ENCODE data around the gene INTS1.

INTS1 gene

DNA sequence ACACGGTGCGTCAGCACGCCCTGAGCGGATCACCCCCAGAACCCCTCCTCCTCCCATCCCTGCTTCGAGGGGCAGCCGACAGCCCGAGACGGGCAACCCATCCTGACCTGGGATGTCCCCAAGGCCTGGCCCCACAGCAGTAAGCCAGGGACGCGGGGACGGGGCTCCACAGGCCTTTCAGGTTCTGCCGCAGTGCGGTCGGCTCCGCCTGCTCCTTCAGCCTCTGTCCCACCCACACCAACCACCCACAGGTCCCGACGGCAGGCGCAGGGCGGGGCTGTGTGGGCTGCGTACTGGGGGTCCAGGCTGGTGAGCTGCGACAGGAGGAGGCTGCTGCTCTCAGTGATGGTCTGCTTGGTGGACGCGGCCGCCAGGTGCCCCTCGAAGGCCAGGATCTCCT lies 16.7 kb downstream of the INTS1 start:
- no peak for DNase-seq

DNA sequence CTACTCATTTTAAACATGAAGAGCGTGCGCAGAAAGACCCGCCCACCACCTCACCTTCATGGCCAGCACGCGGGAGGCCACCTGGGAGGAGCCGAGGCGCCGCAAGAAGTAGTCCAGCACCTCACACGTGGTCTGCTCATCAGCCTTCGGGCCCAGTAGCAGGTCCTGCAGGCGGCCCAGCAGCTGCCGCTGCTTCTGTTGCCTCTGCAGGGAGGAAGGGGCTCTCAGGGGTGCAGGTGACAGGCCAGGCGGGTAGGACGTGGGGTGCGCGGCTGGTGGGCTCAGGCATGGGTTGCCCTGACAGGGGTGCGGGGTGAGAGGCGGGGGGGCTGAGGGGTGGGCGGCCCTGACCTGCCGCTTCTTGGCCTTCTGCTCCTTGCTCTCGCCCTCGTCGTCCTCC lies 17.6 kb downstream of the INTS1 start:
- no peak for DNase-seq

DNA sequence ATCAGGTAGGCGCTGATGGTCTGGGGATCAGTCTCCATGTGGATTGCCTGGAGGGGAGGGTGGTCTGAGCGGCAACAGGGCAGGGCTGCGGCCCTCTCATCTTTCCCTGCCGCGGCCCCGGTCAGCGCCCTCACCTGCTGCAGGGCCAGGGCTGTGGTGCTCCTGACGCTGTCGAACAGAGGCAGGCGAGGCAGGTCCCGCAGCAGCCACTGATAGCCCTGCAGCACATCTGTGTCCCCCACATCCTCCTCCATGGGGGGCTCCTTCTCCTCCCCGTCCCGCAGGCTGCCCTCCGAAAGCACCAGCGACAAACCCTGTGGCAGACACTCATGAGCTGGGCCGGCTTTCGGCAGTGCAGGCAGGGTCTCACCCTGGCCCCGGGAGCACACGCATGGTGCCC lies 19.0 kb downstream of the INTS1 start:
- no peak for DNase-seq

- DNase-seq = no peak
Measured at GRCh38 chr7:1484569-1484968, 19.6 kb downstream of the INTS1 start.

GRCh38 chr7:1483536-1484505 lies 20.4 kb downstream of the INTS1 start:
- DNase-seq = no peak

GRCh38 chr7:1483079-1483478 lies 21.1 kb downstream of the INTS1 start:
- no peak for DNase-seq

GRCh38 chr7:1481300-1481699 lies 22.9 kb downstream of the INTS1 start:
- DNase-seq = no peak

DNA sequence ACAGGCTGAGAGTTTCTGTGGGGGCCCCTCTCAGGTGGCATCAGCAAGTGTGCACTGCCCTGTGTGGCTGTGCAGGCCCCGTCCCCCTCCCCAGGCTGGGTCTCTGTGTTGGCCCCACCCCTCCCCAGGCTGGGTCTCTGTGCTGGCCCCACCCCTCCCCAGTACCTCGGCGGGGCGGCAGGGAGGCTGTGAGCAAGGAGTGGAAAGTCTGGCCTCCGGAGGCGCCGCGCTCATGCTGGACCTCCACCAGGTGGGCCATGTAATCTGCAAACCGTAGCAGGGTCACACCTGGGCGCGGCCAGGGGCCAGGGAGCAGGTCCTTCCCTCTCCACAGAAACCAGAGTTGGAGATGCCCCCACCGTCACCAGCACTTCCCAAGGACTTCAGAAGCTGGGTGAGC lies 23.5 kb downstream of the INTS1 start:
- no peak for DNase-seq

DNA sequence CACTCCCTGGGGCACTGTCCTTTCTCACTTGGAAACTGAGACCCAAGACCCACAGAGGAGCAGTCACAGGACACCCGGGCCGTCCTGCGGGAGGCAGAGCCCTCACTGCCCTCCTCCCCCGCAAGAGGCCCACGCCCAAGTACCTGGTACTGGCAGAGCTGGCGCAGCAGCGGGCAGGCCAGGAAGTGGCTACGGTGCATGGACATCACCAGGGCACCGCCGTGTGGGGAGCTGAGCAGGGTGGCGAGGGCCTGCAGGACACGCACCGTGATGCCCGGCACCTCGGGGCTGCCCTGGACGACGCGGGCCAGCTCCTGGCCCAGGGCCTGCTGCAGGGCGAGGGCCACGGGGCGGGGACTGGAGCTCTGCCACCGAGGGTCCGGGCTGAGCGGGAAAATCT lies 24.9 kb downstream of the INTS1 start:
- no peak for DNase-seq

DNA sequence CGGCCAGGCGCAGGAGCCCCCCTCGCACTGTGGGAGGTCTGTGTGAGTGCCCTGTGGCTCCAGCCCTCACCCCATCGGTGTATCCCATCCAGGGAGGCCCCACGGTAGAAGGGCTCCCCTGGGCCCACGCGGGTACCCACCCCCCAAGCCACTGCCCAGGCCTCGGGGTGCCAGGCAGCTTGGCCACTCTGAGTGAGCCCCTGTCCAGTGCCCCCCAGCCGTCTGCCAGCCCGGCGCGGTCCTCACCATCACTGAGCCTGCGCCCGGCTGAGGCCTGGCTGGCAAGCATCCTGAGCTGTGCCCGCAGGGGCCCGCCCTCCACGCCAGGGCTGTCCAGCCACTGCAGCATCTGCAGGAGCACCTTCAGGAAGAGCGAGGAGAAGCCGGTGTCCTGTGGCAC lies 25.7 kb downstream of the INTS1 start:
- DNase-seq = no peak

DNA sequence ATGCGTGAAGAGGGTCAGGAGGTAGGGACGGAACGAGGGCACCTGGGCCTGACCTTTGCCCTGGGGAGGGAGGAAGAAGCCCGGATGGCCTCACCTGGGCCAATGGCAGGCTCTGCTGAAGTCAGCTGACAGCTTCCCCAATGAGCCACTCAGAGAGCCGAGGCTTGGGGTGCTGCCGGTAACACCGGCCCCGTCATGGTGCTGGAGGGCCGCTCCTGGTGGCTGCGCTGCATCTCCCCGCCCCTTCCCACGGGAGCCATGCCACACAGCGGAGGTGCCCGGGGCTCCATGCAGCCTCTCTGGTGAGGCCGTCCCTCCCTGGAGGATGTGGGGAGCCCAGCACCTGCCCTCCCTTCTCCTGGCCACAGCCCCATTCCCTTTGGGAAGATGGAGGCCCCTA lies 27.3 kb downstream of the INTS1 start:
- DNase-seq = no peak

GRCh38 chr7:1475991-1476390 lies 28.2 kb downstream of the INTS1 start:
- DNase-seq = no peak

DNA sequence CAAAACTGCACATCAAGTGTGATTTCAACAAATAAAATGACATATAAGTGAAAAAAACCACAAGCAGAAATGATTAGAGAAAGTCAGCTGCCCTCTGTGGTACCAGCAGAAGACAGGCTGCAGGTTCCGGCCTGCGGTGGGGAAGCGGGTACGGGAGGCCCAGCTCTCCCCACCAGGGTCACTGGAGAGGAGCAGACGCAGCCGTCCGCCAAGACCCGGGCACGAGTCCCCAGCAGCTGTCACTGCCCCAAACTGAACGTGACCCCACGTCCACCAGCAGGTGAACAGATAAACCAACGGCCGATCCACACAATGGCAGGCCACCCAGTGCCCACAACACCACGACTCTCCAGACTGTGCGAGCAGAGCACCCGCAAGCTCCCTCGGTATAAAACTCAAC lies 28.8 kb downstream of the INTS1 start:
- DNase-seq = no peak

DNA sequence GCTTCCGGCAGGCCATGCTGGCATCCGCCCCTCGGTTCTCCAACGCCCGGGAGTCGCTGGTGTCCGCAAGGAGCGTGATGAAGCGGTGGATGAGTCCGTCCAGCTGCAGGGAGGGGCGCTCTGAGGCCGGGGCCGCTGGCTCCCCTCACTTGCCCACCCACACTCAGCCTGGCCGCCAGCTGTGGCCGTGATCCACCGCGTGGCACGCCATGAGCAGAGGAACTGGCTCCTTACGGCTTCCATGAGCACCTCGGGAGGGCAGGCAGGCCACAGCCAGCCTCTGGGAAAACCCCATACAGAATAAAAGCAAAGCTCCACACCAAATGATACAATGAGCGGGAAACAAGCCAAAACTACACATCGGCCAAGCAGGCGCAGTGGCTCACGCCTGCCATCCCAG lies 29.5 kb downstream of the INTS1 start:
- DNase-seq = no peak

DNA sequence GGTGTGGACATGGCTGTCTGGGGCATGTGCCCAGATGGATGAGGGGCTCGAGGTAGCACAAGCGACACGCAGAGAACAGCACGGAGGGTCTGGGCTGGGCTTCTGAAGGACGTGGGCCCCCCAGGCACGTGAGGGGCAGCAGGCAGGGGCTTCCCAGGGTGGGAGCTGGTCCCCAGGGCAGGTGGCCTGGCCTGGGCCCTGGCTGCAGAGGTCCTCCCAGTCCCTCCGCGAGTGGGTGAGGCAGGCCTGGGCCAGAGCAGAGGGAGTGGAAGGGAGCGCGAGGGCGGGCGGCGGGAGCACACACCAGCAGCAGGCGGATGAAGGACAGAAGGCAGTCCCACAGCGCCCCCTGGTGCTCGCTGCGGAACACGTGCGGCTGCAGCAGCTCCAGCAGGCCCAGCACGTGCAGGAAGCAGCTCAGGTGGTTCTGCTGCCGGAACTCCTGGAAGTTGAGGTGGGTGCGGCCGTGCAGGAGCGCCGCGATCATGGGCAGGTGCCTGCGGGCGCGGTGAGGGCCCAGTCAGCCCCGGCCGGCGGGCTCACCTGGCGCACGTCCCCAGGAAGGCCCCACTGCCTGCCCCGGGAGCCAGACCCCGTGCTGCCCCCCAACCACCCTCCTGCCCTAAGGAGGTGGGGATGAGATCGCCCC lies 30.2 kb downstream of the INTS1 start:
- peak; percentile 94 for DNase-seq

DNA sequence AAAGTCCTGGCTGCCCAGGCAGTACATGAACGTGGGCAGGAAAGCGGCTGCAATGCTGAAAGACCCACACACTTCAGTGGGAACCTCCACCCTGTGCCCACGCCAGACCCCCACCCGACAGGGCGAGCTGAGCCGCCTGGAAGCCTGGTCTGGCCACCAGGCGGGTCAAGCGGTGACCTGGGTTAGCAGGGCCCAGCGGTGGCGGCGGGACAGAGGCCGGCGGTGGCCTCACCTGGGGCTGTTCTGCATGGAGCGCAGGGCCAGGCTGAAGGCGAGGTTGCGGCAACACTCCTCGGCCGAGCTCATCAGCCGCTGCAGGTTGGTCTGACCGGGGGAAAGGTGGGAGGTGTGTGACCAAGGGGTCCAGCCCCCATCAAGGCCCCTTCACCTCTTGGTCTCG lies 33.3 kb downstream of the INTS1 start:
- no peak for DNase-seq

GRCh38 chr7:1468643-1469298 lies 35.4 kb downstream of the INTS1 start:
- DNase-seq = no peak

GRCh38 chr7:1468203-1468602 lies 36.0 kb downstream of the INTS1 start:
- no peak for DNase-seq

DNA sequence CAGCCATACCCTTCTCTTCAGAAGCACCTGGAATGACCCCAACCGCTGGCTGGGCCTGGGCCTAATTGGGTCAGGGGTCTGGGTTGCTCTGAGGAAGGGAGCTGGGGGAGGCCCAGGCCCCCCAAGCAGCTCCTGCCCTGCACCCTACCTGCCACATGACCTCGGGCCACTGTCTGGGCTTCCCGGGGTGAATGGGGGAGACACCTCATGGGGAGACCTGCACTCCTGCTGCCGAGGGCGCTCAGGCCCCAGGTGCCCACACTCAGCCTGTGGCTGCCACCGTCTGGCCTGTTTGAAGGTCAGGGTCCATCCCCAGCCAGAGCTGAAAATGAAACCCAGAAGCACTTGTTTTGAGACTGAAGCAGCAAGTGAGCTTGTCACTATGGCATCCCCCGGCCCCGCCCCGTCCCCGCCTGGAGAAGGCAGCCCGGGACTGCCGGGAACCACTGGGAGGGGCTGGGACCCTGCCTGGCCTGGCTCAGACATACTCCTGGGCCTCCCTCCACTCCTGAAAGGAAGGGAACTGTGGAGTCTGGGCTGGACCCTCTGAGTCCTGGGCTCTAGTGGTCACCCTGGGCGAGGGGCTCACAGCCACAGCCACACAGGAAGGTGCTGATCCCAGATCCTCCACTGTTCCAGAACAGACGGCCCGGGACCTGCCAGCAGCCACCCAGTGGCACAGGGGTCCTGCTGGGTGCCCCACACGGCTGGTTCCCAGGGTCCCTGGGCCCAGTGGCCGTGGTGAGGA lies 37.5 kb downstream of the INTS1 start:
- DNase-seq = no peak

DNA sequence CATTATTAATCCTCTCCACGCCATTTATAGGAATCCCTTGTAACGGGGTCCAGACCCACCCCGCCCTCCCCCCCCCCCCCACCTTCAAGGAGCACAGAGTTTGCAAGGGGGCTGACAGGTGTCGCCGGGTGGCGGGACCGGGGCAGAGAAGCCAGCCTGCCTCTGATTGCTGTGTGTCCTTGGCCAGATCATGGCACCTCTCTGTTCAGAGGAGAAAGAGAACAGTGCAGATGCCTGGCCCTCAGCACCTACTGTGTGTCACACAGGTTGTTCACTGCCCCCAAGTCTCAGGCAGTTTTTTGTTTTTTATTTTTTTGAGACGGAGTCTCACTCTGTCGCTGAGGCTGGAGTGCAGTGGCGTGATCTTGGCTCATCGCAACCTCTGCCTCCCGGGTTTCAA lies 39.5 kb downstream of the INTS1 start:
- DNase-seq = no peak

- peak; percentile 36 for DNase-seq
Measured at GRCh38 chr7:1463676-1464223, 40.4 kb downstream of the INTS1 start.

GRCh38 chr7:1461646-1462375 lies 42.4 kb downstream of the INTS1 start:
- peak; percentile 58 for DNase-seq

Data from hematopoietic multipotent progenitor cell treated with erythropoietin and hydrocortisone succinate and interleukin-3 and kit ligand, for 6 days (in vitro differentiated cells).